Measurements from ENCODE around the gene GALNT17.

- no peak for TF ChIP-seq TAF1 (IDR thresholded peaks at IDR 0.05; ENCODE audit: low read depth, low read length)
- no peak for TF ChIP-seq PAX5 (IDR thresholded peaks at IDR 0.05; ENCODE audit: insufficient read depth, low read length, severe bottlenecking)
These were observed 3.7 kb downstream of the GALNT17 start for GRCh38 chr7:71135663-71136062.
